HK-2 (cell line): ENCODE results near the gene KLHL22.
"Not testable (repeated sequence)": the region's sequence is repeated elsewhere in the genome, so short reads cannot be mapped to it uniquely, and the experiment has no call there.

Experiments
- DNase-seq: peaks from one replicate; pipeline ENCODE4 v3.0.0-alpha.2; 2018; ENCODE audit not compliant: unreplicated experiment

The KLHL22 gene

GRCh38 chr22:20524004-20524481 is 28.4 kb upstream of the KLHL22 start:
- peak; percentile 24 for DNase-seq

- DNase-seq, result peak; percentile 19
These were observed 27.7 kb upstream of the KLHL22 start for GRCh38 chr22:20523086-20523983.

DNA sequence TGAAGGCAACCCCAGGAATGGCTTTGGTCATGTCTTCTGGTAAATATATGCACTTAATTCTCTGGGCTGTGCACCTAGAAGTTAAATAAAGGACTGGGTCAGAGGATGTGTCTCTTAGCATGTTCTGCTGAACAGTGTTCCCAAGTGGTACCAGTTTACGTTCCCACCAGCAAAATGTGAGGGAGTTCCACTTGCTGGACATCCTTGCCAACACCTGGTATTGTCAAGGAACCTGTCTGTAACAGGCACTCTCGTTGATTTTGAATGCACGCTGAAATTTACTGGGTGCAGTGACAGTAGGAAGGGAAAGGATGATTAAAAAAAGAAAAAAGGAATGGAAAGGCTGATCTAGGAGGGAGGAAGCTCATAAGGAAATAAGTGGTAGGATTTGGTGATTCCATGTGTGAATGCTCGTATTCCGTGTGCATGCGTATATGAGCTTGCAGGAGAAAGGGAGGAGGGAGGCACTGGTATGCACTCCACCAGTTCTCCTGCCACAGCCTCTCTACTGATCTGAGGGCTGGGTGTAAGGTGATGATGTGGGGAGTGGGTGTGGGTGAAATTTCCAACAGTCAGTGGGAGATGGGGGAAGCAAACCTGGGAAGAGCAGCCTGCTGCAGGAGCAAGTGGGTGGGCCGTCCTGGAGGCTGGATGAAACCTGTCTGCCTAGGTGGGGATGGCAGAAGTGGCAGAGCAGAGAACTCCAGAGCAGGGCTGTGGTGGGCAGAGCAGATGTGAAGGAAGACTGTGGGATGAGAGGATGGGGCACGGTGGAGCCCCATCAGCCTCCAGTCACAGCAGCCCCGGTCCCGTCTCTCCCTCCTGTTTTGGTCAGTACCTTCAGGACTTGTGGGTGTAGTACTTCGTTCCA is 26.8 kb upstream of the KLHL22 start:
- DNase-seq, result no peak

- no peak for DNase-seq
These were observed 24.5 kb upstream of the KLHL22 start for GRCh38 chr22:20520093-20520511.

GRCh38 chr22:20519558-20519957 is 24.0 kb upstream of the KLHL22 start:
- no peak for DNase-seq

DNA sequence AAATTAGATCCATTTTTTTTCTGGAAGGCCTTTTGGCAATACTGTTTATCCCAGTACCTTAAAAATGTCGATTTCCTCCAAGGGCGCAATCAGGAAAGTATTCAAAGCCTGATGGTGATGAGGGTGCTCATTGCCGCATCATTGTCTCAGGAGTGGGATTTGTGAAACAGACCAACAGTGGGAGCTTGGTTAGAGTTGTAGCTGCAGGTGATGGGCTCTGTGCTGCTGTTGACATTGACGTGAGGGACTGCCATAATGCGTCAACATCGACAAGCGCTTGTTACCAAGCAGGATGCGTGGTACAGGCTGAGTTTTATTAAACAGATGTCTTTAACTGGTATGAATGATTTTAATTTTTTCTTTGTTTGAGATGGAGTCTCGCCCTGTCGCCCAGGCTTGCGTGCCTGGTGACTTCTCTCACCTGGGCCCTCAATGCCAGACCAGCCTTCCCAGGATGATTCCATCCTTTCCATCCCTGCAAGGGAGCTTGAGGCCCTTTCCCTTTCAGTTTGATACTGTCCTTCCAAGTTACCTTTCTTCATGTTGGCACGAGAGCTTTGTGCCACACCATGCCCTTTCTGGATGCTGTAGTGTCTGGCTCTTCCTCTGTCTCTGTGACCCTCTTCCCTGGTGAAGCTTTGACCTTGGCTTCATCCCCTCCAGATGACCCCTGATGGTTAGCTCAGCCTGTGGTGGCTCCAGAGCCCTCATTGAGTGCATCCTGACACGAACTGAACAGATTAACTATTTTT is 22.4 kb upstream of the KLHL22 start:
- DNase-seq, result no peak

DNA sequence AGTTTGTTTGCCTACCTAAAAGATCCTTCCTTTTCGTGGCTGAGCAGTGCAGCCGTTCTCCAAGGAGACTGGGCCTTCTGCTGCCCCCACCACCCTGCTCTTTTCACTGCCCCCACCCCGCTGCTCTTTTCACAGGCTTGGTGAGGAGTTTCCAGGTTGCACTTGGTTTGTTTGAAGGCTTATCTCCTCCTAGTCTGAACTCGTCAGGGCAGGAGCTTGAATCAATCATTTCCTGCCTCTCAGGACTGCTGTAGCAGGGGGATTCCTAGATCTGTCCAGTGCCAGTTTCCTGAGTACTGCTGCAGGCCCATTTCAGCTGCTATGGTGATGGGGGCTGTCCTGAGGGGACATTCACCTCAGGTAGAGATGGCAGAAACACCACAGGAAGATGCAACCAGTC is 21.8 kb upstream of the KLHL22 start:
- no peak for DNase-seq

GRCh38 chr22:20516399-20516798 is 20.8 kb upstream of the KLHL22 start:
- no peak for DNase-seq

DNA sequence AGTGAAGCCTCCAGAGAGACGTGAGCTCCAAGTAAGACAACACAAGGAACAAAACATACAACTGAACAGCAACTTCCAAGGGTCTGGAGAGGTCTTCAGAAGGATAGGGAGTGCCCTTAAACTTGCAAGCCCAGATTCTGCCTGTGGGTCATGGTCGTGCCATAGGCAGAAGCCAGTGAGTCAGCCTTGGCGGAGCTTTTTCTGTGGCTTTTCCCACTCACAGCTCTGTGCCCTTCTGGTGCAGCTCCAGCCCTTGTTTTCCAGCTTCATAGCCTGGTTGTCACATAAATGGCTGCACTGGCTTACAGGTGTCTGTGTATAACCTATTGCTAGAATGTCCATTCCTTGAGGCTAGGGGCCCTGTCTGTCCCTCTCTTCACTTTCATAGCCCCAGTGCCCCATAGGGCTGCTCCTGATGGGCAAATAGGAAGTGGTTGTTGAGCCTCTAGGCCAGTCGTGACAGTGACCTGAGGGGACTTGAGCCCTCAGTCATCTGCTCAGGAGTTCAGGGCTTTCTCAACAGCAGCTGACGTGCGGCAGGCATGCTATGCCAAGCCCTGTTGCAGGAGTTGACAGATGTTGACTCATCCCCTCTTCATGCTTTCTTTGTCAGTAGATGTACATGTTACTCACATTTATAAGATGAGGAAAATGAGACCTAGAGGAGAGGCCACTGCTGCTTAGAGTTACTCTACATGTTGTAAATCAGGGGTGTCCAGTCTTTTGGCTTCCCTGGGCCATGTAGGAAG is 19.2 kb upstream of the KLHL22 start:
- no peak for DNase-seq

DNA sequence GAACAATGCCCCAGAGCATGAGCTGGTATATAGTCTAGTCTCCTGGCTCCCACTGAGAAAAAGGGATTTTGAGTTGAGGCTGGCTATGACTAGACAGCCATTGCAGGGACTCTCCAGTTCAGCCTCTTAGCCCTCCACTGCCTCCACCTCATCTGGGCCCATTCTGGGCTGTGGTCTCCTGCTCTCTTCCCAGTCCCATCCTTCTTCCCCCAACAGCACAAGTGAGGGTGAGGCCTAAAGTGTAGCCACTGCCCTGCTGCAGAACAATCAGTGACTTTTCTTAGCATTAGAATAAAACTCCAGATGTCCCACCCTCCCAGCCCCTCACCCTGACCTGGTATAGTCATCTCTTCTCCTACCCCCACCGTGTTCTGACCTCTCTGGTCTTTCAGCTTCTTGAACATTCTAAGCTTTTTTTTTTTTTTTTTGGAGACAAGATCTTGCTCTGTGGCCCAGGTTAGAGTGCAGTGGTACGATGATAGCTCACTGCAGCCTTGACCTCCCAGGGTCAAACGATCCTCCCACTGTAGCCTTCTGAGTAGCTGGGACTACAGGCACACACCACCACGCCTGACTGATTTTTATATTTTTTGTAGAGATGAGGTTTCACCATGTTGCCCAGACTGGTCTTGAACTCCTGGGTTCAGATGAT is 16.1 kb upstream of the KLHL22 start:
- no peak for DNase-seq

- no peak for DNase-seq
These were observed 15.4 kb upstream of the KLHL22 start for GRCh38 chr22:20510811-20511577.

- peak; percentile 77 for DNase-seq
These were observed 13.9 kb upstream of the KLHL22 start for GRCh38 chr22:20509344-20510047.

- DNase-seq, result peak; percentile 20
These were observed 13.2 kb upstream of the KLHL22 start for GRCh38 chr22:20508815-20509271.

GRCh38 chr22:20508067-20508755 is 12.6 kb upstream of the KLHL22 start:
- DNase-seq, result not testable (repeated sequence)

DNA sequence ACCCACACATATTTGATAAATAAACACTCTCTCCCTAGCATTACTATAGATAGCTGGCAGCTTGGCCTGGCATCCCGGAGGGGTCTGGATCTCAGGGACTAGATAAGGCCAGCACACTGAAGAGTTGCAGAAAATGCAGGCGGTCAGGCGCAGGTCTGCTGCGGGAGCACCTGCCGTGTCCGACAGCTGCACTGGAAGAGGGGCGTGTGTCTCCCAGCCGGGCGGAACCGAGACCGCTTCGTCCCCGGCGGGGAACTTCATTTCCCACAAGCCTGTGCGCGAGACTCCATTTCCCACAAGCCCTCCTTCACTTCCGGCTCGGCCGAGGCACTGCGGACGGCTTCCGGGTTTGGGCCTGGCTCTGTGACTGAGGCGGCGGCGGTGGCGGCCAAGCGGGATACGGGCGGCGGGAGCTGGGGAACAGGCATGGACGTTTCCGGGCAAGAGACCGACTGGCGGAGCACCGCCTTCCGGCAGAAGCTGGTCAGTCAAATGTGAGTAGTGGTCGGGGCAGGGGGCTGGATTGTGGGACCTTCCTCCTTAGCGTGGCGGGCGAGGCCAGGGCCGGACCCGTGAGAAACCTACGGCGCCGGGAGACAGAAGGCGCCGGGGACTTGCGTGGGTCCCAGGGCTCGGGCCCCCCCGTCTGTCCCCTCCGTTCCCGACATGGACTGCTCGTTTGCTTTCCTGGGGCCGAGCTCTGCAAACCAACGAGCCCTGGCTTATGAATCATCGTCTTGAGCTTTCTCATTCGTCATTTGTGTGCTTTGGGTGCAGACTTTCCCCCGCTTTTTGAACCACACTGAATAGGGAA is 11.9 kb upstream of the KLHL22 start, which contains the start of gene MED15:
Gene MED15, plus strand, starts transcription at position 358 of the 814 bp plus-strand sequence. Its CDS starts 69 bp downstream, at position 427.
- peak; percentile 88 for DNase-seq

DNA sequence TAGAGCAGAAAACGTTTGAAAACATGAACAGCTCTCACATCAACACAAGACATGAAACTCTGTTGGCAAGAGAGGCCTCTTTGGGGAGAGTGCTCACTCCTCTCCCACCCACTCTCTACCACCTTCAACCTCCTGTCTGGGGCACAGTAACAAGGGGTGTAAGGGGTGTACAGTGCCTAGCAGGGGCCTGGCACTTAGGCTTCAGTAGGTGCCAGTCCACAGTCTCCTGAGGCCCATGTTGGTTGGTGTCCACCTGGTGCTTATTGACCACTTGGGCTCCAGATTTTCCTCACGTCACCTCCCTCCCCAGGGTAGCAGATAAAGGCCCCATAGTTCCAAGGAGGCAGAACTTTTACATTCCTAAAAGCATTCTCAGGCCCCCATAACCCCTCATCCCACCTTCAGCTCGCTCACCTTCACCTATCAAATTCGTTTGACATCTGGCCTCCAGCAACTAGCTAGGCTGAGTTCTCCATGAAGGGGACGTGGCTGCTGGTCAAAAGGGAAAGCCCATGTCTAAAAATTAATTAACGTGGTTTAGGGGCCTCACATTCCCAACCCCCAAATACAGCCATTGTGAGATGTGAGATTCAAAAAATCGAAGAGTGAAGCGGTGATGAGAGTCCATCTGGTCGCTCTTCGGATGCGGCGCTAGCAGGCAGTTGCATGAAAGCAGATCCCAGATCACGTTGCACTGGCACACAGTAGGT is 11.1 kb upstream of the KLHL22 start:
- DNase-seq, result no peak
